ENCODE measurements around the gene BOK.

The BOK gene

GRCh38 chr2:241579281-241579680, 20.7 kb downstream of the BOK start:
- no peaks in the 10 kb centered on the region for H3K4me1 ChIP-seq (ENCODE audit: low read length)
- no peaks in the 10 kb centered on the region for H4K20me1 ChIP-seq (ENCODE audit: insufficient read depth, low read length)
- no peak overlapping the region for H3K9ac ChIP-seq (ENCODE audit: low read length)
- no peak overlapping the region for H2AFZ ChIP-seq (ENCODE audit: low read depth, low read length)
- no peaks in the 10 kb centered on the region for H3K9me3 ChIP-seq (ENCODE audit: insufficient read depth, low read length)
- peaks cover 17% of the 10 kb centered on the region for H3K36me3 ChIP-seq (replicated peaks; ENCODE audit: low read depth, low read length)
- no peak overlapping the region for H3K4me3 ChIP-seq (ENCODE audit: low read length)
- TF ChIP-seq EZH2phosphoT487 (IDR thresholded peaks at IDR 0.05; ENCODE audit: low read depth) (no peak), CTCF (IDR thresholded peaks at IDR 0.05; ENCODE audit: low read depth, low read length) (no peak)
- no peaks in the 10 kb centered on the region for H3K79me2 ChIP-seq (ENCODE audit: low read length)
- H3K4me2 ChIP-seq (ENCODE audit: low read length), result no peak overlapping the region
- no peaks in the 10 kb centered on the region for H3K27me3 ChIP-seq (ENCODE audit: low read depth, low read length)
- no peak overlapping the region for H3K27ac ChIP-seq (ENCODE audit: low read length)

DNA sequence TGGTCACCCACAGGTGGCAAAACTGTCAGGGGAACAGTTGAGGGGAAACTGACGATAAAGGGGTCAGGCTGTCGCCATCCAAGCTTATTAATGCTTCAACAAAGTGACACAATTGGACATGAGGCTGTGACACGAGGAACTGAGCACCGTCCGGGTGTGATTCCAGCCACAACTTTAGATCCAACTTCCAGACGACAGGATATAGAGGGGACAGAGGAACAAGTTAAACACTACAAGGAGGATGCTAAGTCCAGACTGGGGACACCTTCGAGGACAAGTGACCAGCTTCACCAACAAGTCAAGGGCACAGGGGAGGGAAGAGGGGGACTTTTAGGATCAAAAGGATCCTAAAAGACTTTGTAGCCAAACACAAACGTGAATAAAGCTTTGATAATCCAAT, 23.8 kb downstream of the BOK start:
- H3K27ac ChIP-seq (ENCODE audit: low read length), result no peak overlapping the region
- H3K4me3 ChIP-seq (ENCODE audit: low read length), result no peak overlapping the region
- no peak overlapping the region for H2AFZ ChIP-seq (ENCODE audit: low read depth, low read length)
- H3K4me2 ChIP-seq (ENCODE audit: low read length), result no peak overlapping the region
- TF ChIP-seq CTCF (IDR thresholded peaks at IDR 0.05; ENCODE audit: low read depth, low read length), result no peak
- no peak for TF ChIP-seq EZH2phosphoT487 (IDR thresholded peaks at IDR 0.05; ENCODE audit: low read depth)
- H4K20me1 ChIP-seq (ENCODE audit: insufficient read depth, low read length), result no peaks in the 10 kb centered on the region
- no peaks in the 10 kb centered on the region for H3K27me3 ChIP-seq (ENCODE audit: low read depth, low read length)
- H3K4me1 ChIP-seq (ENCODE audit: low read length), result no peaks in the 10 kb centered on the region
- no peak overlapping the region for H3K9ac ChIP-seq (ENCODE audit: low read length)
- peaks cover 8% of the 10 kb centered on the region; the same call in 1 of the 2 replicates for H3K9me3 ChIP-seq (ENCODE audit: insufficient read depth, low read length)
- H3K36me3 ChIP-seq (replicated peaks; ENCODE audit: low read depth, low read length), result peaks cover 41% of the 10 kb centered on the region
- H3K79me2 ChIP-seq (ENCODE audit: low read length), result no peaks in the 10 kb centered on the region

GRCh38 chr2:241582806-241583205, 24.3 kb downstream of the BOK start:
- Histone ChIP-seq H3K9ac (ENCODE audit: low read length) (no peak overlapping the region), H3K36me3 (replicated peaks; ENCODE audit: low read depth, low read length) (peaks cover 42% of the 10 kb centered on the region), H3K79me2 (ENCODE audit: low read length) (no peaks in the 10 kb centered on the region), H3K4me1 (ENCODE audit: low read length) (no peaks in the 10 kb centered on the region), H2AFZ (ENCODE audit: low read depth, low read length) (no peak overlapping the region), H3K27me3 (ENCODE audit: low read depth, low read length) (no peaks in the 10 kb centered on the region), H4K20me1 (ENCODE audit: insufficient read depth, low read length) (no peaks in the 10 kb centered on the region), H3K4me3 (ENCODE audit: low read length) (no peak overlapping the region), H3K27ac (ENCODE audit: low read length) (no peak overlapping the region), H3K4me2 (ENCODE audit: low read length) (no peak overlapping the region), H3K9me3 (ENCODE audit: insufficient read depth, low read length) (peaks cover 8% of the 10 kb centered on the region; the same call in 1 of the 2 replicates)
- TF ChIP-seq CTCF (IDR thresholded peaks at IDR 0.05; ENCODE audit: low read depth, low read length) (no peak), EZH2phosphoT487 (IDR thresholded peaks at IDR 0.05; ENCODE audit: low read depth) (no peak)

- Histone ChIP-seq H3K9ac (ENCODE audit: low read length) (no peak overlapping the region), H2AFZ (ENCODE audit: low read depth, low read length) (no peak overlapping the region), H3K27me3 (ENCODE audit: low read depth, low read length) (no peaks in the 10 kb centered on the region), H3K4me1 (ENCODE audit: low read length) (no peaks in the 10 kb centered on the region), H3K4me2 (ENCODE audit: low read length) (no peak overlapping the region), H3K79me2 (ENCODE audit: low read length) (no peaks in the 10 kb centered on the region), H3K4me3 (ENCODE audit: low read length) (no peak overlapping the region), H4K20me1 (ENCODE audit: insufficient read depth, low read length) (no peaks in the 10 kb centered on the region), H3K9me3 (ENCODE audit: insufficient read depth, low read length) (peaks cover 8% of the 10 kb centered on the region; the same call in 1 of the 2 replicates), H3K36me3 (replicated peaks; ENCODE audit: low read depth, low read length) (peaks cover 49% of the 10 kb centered on the region), H3K27ac (ENCODE audit: low read length) (no peak overlapping the region)
- TF ChIP-seq EZH2phosphoT487 (IDR thresholded peaks at IDR 0.05; ENCODE audit: low read depth) (no peak), CTCF (IDR thresholded peaks at IDR 0.05; ENCODE audit: low read depth, low read length) (no peak)
These were observed 25.9 kb downstream of the BOK start for GRCh38 chr2:241584436-241584835.
